HepG2 (cell line): Measurements from ENCODE around the gene L3MBTL4. TPM values are rescaled to one million over a fixed set of nuclear protein-coding genes. Genes with fewer than 3 reads are reported as not detected.

Experiments
- ATAD3A ChIP-seq: sonication (generic); formaldehyde crosslinking; IDR thresholded peaks from 2 replicates; pipeline ENCODE4 v1.4.0; 2020; ENCODE audit warnings: missing genetic modification reagents
- CSRNP2 ChIP-seq: sonication (generic); formaldehyde crosslinking; conservative IDR thresholded peaks from 2 replicates; pipeline ENCODE4 v1.8.0; 2022; ENCODE audit warnings: low read depth, missing genetic modification reagents
- FOXP4 ChIP-seq: sonication (generic); formaldehyde crosslinking; IDR thresholded peaks from 2 replicates; pipeline ENCODE4 v1.4.0; 2020; ENCODE audit warnings: missing genetic modification reagents
- ISL2 ChIP-seq: sonication (generic); formaldehyde crosslinking; IDR thresholded peaks from 2 replicates; pipeline ENCODE4 v1.5.0; 2020; ENCODE audit warnings: missing genetic modification reagents
- JUN ChIP-seq: sonication (generic); formaldehyde crosslinking; IDR thresholded peaks from 2 replicates; pipeline ENCODE4 v1.4.0; 2020; ENCODE audit warnings: mild to moderate bottlenecking, missing genetic modification reagents
- MXD4 ChIP-seq: IDR thresholded peaks from 2 replicates; pipeline ENCODE4 v1.6.1; 2016; ENCODE audit warnings: mild to moderate bottlenecking, missing biosample characterization, missing genetic modification reagents
- NBN ChIP-seq: fragments of 450-650 bp; conservative IDR thresholded peaks from 2 replicates; pipeline ENCODE4 v1.6.1; 2017
- NR1H2 ChIP-seq: sonication (generic); formaldehyde crosslinking; IDR thresholded peaks from 2 replicates; pipeline ENCODE4 v1.8.1; 2022; ENCODE audit warnings: low read depth, missing genetic modification reagents, borderline replicate concordance
- RFXANK ChIP-seq: IDR thresholded peaks from 2 replicates; pipeline ENCODE4 v1.6.1; 2016
- SIN3B ChIP-seq: fragments of 150-350 bp; IDR thresholded peaks from 2 replicates; pipeline ENCODE4 v1.6.1; 2014; ENCODE audit warnings: low read length
- SP1 ChIP-seq, 2 experiments: fragments of 450-650 bp in 1 of 2; sonication (generic) in 1 of 2; formaldehyde crosslinking in 1 of 2; IDR thresholded peaks; 2 replicates each; pipeline versions ENCODE4 v1.4.0 to v1.6.1; 2016 to 2020; ENCODE audit warnings: missing genetic modification reagents in 1 of 2
- TRIM22 ChIP-seq: fragments of 450-650 bp; IDR thresholded peaks from 2 replicates; pipeline ENCODE4 v1.6.1; 2017
- ZBTB3 ChIP-seq: sonication (generic); formaldehyde crosslinking; IDR thresholded peaks from 2 replicates; pipeline ENCODE4 v1.4.0; 2020; ENCODE audit warnings: low read depth, mild to moderate bottlenecking, moderate library complexity, missing genetic modification reagents, borderline replicate concordance
- ZNF3 ChIP-seq: IDR thresholded peaks from 2 replicates; pipeline ENCODE4 v1.7.0; 2017; ENCODE audit warnings: inconsistent platforms
- ZNF468 ChIP-seq: sonication (generic); formaldehyde crosslinking; IDR thresholded peaks from 2 replicates; pipeline ENCODE4 v1.8.0; 2022; ENCODE audit warnings: mild to moderate bottlenecking, moderate library complexity, missing genetic modification reagents
- ZNF550 ChIP-seq: sonication (generic); formaldehyde crosslinking; IDR thresholded peaks from 2 replicates; pipeline ENCODE4 v1.4.0; 2020; ENCODE audit warnings: mild to moderate bottlenecking, missing genetic modification reagents, borderline replicate concordance
- ZNF782 ChIP-seq: sonication (generic); formaldehyde crosslinking; IDR thresholded peaks from 2 replicates; pipeline ENCODE4 v1.4.0; 2020; ENCODE audit warnings: missing genetic modification reagents, mild to moderate bottlenecking, borderline replicate concordance
- polyA plus RNA-seq, 8 experiments: library from polyadenylated mRNA; depleted of rRNA in 3 of 8; stranded (reverse) in 7 of 8; unstranded in 1 of 8; fragments of >200 nt; fragmentation: Illumina TruSeq in 4 of 8; extraction: Trizol in 4 of 8; gene quantifications; 2 replicates each; pipeline versions ENCODE4 v1.2.1 to v1.2.3, GENCODE V29; 2011 to 2016; ENCODE audit warnings: low read depth in 4 of 8, missing spikeins in 1 of 8, mixed read lengths in 1 of 8; ENCODE audit not compliant: insufficient read depth in 1 of 8
- total RNA-seq, 5 experiments: library from RNA; depleted of rRNA; stranded (reverse); fragments of >200 nt; fragmentation: Illumina TruSeq; extraction: Trizol; gene quantifications; 2 replicates each; pipeline ENCODE4 v1.2.3, GENCODE V29; 2016; ENCODE audit warnings: low read depth in 1 of 5
- TF ChIP-seq, protein P1 (sequence below): sonication (generic); formaldehyde crosslinking; IDR thresholded peaks from 2 replicates; pipeline ENCODE4 v1.5.0; 2020; ENCODE audit warnings: mild to moderate bottlenecking, missing genetic modification reagents, borderline replicate concordance
- TF ChIP-seq, protein P2 (sequence below): sonication (generic); formaldehyde crosslinking; IDR thresholded peaks from 2 replicates; pipeline ENCODE4 v1.9.0; 2021; ENCODE audit warnings: missing genetic modification reagents, mild to moderate bottlenecking, borderline replicate concordance

L3MBTL4 gene
- total and polyA plus RNA-seq, 2 of the 13 experiments (the other 11 are each of a cell fraction or from before 2014, with no cell fraction given), result 10.8 to 13.3 TPM

- no peak for TF ChIP-seq ZNF550 (CRISPR knock-in tag)
- TF ChIP-seq TRIM22, result no peak
- no peak for TF ChIP-seq RFXANK (CRISPR knock-in tag)
- TF ChIP-seq NR1H2 (CRISPR knock-in tag), result no peak
- no peak for TF ChIP-seq JUN
- TF ChIP-seq, protein P1, sequence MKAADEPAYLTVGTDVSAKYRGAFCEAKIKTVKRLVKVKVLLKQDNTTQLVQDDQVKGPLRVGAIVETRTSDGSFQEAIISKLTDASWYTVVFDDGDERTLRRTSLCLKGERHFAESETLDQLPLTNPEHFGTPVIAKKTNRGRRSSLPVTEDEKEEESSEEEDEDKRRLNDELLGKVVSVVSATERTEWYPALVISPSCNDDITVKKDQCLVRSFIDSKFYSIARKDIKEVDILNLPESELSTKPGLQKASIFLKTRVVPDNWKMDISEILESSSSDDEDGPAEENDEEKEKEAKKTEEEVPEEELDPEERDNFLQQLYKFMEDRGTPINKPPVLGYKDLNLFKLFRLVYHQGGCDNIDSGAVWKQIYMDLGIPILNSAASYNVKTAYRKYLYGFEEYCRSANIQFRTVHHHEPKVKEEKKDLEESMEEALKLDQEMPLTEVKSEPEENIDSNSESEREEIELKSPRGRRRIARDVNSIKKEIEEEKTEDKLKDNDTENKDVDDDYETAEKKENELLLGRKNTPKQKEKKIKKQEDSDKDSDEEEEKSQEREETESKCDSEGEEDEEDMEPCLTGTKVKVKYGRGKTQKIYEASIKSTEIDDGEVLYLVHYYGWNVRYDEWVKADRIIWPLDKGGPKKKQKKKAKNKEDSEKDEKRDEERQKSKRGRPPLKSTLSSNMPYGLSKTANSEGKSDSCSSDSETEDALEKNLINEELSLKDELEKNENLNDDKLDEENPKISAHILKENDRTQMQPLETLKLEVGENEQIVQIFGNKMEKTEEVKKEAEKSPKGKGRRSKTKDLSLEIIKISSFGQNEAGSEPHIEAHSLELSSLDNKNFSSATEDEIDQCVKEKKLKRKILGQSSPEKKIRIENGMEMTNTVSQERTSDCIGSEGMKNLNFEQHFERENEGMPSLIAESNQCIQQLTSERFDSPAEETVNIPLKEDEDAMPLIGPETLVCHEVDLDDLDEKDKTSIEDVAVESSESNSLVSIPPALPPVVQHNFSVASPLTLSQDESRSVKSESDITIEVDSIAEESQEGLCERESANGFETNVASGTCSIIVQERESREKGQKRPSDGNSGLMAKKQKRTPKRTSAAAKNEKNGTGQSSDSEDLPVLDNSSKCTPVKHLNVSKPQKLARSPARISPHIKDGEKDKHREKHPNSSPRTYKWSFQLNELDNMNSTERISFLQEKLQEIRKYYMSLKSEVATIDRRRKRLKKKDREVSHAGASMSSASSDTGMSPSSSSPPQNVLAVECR (CRISPR knock-in tag), result peak; percentile 40; the same call in 1 of the 2 replicates
- TF ChIP-seq SP1 (IDR thresholded peaks at IDR 0.05), result no peak
- TF ChIP-seq SP1 (CRISPR knock-in tag; IDR thresholded peaks at IDR 0.05), result no peak
- no peak for TF ChIP-seq ATAD3A (CRISPR knock-in tag)
- no peak for TF ChIP-seq ZNF468
- no peak for TF ChIP-seq ZBTB3
- TF ChIP-seq ZNF3 (CRISPR knock-in tag), result no peak
- TF ChIP-seq CSRNP2, result no peak
- TF ChIP-seq ZNF782, result no peak
- no peak for TF ChIP-seq MXD4 (CRISPR knock-in tag)
- TF ChIP-seq, protein P2, sequence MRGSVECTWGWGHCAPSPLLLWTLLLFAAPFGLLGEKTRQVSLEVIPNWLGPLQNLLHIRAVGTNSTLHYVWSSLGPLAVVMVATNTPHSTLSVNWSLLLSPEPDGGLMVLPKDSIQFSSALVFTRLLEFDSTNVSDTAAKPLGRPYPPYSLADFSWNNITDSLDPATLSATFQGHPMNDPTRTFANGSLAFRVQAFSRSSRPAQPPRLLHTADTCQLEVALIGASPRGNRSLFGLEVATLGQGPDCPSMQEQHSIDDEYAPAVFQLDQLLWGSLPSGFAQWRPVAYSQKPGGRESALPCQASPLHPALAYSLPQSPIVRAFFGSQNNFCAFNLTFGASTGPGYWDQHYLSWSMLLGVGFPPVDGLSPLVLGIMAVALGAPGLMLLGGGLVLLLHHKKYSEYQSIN, result no peak
- TF ChIP-seq NBN, result no peak
- peak; percentile 82 for TF ChIP-seq ISL2
- no peak for TF ChIP-seq SIN3B
- TF ChIP-seq FOXP4 (CRISPR knock-in tag), result peak; percentile 94
Observed at GRCh38 chr18:6370886-6371635, 43.6 kb downstream of the L3MBTL4 start (continued).
